ENCODE measurements around the gene RNF224.
"Not testable (repeated sequence)": the region's sequence is repeated elsewhere in the genome, so short reads cannot be mapped to it uniquely, and the experiment has no call there.

The RNF224 gene

DNA sequence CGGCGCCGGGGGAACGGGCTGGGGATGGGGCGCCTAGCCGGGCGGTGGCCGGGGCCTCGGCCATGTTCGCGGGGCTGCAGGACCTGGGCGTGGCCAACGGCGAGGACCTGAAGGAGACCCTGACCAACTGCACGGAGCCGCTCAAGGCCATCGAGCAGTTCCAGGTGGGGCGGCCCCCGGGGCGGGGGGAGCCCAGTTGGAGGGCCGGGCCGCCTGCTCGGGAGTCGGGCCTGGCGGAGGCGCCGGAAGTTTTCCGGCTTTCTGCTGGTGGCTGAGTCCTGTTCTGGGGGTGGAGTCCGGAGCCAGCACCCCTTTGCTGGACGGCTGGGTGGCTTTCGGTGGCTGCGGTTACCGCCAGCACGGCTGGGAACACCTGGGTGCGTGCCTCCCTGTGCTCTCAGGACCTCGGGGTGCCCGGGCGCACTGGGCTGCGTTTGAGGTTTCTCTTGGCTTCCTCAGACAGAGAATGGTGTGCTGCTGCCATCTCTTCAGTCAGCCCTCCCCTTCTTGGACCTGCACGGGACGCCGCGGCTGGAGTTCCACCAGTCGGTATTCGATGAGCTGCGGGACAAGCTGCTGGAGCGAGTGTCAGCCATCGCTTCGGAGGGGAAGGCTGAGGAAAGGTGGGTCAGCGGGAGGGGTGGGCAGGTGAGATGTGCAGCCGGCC is 28.3 kb downstream of the RNF224 start:
- no peak for DNase-seq

DNA sequence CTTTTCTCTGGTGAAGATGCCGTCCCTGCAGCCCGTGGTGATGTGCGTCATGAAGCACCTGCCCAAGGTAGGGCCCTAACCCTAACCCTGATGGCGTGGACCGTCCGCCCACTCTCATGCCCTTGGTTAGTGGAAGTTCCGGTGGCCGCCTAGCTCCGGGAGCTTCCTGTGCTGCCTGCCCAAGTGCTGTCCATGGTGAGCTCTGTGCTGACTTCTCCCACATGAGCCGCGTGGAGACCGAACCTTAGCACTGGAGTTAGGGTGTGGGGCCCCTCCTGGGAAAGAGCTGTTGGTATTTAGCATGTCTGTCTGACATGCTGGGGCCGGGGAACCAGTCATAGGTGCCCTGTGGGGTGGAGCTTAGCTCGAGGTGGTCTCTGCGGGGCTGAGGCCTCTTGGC is 29.1 kb downstream of the RNF224 start:
- DNase-seq: no peak

DNA sequence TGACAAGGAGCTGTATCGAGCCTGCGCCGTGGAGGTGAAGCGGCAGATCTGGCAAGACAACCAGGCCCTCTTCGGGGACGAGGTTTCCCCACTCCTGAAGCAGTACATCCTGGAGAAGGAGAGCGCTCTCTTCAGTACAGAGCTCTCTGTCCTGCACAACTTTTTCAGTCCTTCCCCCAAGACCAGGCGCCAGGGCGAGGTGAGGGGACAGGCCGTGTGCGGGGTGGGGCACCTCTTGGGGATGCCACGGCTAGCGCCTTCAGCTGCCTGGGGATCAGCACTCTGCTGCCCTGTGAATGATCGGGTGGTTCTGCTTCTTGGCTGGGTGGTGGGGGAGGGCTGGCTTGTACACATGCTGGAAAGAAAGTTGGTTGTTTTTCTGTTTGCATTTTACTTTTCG is 29.6 kb downstream of the RNF224 start:
- DNase-seq: no peak

DNA sequence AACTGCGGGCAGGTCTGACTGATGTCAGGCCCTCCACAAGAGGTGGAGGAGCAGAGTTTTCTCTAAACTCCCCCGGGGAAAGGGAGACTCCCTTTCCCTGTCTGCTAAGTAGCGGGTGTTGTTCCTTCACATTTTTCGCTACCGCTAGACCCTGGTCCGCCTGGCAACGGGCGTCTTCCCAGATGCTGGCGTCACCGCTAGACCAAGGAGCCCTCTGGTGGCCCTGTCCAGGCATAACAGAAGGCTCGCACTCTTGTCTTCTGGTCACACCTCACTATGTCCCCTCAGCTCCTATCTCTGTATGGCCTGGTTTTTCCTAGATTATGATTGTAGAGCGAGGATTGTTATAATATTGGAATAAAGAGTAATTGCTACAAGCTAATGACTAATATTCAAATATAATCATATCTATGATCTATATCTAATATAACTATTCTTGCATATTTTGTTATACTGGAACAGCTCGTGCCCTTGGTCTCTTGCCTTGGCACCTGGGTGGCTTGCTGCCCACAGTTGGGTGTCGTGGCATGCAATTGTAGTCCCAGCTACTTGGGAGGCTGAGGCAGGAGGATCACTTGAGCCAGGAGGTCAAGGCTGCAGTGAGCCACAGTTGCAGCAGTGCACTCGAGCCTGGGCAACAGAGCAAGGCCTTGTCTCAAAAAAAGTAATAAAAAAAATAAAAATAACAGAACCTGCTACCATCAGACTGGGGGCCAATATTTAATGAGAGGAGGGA is 35.0 kb downstream of the RNF224 start:
- not testable (repeated sequence) for DNase-seq

DNA sequence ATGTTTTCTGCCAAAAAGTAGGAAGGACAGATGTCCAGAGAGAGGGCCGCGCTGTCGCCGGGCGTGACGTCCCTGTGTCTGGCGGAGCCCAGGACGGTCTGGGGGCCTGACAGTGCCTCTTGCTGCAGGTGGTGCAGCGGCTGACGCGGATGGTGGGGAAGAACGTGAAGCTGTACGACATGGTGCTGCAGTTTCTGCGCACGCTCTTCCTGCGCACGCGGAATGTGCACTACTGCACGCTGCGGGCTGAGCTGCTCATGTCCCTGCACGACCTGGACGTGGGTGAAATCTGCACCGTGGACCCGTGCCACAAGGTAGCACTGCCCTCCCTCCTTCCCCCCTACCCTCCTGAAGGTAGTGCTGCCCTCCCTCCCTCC is 35.6 kb downstream of the RNF224 start:
- DNase-seq: no peak

DNA sequence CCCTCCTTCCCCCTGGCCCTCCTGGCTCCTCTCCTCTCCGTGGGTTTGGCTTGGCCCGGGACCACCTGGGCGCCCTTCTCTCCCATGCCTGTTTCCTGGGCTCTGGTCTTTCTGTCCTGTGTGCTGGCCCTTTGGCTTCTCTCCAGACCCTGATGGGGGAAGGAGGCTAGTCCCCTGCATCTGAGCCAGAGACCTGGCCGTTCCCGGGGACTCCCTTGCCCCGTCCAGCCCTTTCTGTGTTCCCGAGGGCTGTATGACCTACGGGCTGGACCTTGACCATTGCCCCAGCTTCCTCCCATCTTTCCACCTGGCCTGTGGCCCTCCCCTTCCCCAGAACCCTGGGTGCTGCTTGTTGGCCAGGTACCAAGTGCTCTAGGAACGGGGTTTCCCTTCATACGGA is 36.2 kb downstream of the RNF224 start:
- DNase-seq: no peak

DNA sequence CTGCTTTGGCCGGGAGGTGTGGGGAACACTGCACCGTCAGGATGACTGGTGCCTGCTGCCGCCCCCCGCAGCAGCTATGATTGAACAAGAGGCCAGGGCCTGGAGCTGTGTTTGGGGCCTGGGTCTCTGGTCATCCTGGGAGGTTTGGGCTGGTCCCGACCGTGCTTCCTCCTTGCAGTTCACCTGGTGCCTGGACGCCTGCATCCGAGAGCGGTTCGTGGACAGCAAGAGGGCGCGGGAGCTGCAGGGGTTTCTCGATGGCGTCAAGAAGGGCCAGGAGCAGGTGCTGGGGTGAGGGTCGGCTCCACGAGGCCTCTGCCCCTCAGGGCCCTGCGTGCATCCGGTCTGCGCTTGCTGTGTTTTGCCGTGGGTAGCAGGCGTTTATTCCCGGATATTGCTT is 36.8 kb downstream of the RNF224 start:
- DNase-seq: no peak

DNA sequence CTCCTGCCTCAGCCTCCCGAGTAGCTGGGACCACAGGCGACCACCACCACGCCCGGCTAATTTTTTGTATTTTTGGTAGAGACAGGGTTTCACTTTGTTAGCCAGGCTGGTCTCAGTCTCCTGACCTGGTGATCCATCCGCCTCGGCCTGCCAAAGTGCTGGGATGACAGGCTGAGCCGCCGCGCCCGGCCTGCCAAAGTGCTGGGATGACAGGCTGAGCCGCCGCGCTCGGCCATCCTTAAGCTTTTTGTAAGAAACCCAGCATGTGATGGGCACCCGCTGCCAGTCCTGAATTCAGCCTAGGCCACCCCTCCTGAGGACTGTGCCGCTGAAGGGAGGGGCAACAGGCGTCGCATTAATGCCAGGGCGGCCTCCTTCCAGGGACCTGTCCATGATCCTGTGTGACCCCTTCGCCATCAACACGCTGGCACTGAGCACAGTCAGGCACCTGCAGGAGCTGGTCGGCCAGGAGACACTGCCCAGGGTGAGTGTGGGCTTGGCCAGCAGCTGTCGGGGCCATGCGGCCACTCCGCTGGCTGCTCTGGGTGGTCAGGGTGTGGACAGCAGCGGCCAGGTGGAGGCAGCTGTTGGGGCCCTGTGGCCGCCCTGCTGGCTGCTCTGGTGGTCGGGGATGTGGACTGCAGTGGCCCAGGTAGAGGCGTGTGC is 38.3 kb downstream of the RNF224 start:
- no peak for DNase-seq

DNA sequence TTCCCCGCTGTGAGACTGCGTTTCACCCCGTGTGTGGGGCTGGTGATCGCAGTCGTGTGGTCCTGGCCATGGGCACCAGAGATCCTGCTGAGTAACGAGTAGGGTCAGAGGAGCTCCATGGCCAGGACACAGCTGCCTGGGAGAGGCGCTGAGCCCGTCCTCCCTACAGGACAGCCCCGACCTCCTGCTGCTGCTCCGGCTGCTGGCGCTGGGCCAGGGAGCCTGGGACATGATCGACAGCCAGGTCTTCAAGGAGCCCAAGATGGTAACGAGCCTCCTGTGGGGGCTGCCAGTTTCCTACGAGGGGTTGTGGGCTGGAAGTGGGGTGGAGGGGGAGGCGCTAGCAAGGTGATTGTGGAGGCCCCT is 38.8 kb downstream of the RNF224 start:
- no peak for DNase-seq

DNA sequence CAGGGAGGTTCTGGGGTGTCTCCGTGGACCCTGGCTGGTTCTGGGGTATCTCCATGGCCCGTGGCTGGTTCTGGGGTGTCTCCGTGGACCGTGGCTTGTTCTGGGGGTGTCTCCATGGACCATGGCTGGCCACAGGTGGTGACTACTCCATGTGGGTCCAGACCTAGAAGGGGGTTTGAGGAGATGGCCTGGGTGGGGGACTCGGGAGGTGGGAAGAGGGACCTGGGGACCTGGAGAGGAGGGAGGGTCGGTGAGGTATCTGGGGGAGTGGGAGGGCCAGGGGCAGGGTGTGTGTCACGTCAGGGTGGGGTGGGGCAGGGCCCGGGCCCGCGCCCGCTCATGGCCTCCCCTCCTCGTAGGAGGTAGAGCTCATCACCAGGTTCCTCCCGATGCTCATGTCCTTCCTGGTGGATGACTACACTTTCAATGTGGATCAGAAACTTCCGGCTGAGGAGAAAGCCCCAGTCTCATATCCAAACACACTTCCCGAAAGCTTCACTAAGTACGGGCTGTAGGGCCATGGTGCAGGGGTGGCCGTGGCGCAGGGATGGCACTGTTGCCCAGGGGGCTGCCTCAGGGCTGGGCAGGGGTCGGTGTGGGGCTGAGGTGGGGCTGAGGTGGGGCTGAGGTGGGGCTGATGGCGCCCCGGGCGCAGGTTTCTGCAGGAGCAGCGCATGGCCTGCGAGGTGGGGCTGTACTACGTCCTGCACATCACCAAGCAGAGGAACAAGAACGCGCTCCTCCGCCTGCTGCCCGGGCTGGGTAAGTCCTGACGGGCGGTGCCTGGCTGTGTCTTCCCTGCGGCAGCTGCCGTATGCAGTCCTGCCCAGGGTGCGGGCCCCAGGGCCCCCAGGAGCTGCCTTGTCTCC is 39.5 kb downstream of the RNF224 start:
- no peak for DNase-seq

DNA sequence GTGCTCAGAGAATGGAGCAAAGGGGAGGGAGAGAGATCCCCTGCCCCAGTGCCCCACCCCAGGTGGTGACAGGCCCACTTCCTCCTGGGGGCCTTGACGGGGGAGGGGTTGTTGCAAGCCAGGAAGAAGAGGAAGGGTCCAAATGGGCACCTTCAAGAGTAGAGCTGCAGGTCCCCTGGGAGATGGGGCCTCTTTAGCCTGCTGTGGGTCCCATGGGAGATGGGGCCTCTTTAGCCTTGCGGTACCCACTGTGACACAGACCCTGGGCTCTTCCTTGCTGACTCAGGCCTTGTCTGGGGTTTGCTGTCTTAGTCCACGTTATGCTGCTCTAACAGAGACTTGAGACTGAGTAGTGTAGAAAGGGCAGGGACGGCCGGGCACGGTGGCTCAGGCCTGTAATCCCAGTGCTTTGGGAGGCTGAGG is 40.6 kb downstream of the RNF224 start:
- no peak for DNase-seq

DNA sequence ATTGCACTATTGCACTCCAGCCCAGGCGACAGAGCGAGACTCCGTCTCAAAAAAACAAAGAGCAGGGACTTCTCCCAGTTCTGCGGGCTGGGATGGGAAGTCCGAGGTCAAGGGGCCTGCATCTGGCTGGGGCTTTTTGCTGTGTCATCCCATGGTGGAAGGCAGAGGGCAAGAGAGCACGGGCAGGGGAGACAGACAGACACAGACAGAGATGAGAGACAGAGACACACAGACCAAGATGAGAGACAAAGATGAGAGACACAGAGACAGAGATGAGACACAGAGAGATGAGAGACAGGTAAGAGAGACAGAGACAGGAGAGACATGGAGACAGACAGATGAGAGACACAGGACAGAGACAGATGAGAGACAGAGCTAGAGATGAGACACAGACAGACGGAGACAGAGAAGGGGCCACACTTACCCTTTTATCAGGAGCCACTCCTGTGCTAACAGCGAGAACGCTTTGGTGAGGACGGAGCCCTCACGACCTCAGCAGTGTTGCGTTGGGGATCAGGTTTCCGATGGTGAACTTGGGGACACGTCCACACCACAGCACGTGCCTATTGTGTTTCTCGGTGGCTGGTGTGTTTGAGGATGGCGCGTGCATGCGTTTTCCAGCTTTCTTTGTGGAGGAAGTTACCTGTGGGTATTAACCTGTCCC is 41.4 kb downstream of the RNF224 start:
- no peak for DNase-seq

DNA sequence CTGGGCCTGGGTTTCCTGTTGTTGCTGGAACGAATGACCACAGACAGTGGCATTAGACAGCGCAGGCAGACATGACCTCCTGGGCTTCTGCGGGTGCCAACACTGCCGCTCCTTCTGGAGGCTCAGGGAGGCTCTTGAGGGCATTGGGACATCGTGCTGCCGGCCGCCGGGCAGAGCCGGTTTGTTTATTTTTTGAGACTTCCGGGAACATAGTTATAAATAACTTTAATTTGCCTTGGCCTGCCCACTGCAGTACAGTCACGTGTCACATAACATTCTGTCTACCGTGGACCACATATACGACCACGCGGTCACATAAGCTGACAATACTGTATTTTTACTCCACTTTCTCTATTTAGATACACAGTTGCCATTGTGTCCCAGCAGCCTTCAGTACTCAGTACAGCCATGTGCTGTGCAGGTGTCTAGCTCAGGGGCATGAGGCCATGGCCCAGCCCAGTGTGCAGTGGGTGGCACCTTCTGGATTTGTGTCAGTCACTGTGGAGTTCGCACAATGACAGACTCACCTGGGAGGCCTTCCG is 42.0 kb downstream of the RNF224 start:
- DNase-seq: no peak

DNA sequence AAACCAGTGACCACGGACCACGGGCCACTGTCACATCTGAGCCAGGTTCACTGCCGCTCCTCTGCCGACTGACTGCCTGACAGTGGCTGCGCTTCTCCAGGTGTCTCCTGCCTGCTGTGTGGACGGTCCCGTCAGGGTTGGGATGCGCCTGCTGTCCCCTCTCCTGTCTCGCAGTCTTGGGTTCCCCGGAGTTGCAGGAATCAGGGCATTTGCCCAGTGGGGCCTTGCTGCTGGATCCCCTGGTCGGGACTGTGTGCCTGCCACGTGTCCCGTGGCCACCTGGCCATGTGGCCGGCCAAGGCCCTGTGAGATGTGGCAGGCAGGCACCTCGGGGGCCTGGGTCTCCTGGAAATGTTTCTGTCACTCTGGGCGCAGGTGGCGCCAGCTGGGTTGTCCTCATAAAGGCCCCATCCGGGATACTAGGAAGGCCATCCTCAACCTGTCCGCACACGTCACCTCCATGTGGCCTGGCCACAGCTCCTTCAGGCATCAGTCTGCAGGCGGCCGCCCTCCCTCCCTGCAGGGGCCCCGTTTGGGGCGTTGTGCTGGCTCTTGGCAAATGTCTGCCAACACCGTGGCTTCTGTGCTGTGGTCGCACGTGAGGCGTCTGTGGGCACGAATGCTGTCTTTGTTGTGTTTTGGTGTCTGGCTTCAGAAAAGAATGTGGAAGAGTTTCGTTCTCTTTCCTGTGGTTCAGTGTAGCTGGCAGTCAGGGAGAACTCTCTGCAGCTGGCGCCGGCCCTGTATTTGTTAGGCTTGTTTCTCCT is 43.8 kb downstream of the RNF224 start:
- no peak for DNase-seq

DNA sequence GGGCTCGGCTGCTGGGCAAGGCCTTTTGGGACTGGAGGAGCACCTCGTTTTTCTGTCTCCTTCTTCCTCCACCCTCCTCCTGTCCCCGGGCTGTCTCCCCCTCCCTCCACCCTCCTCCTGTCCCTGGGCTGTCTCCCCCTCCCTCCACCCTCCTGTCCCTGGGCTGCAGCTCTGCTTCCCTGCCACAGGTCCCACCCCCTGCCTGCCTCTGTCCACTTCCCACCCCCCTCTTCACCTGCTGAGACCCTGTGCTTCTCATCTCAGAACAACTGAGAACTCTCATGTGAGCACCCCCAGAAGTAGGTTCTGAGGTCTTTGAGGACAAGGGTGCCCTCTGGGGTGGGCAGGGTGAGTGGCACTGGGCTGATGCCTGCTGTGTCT is 44.4 kb downstream of the RNF224 start:
- DNase-seq: no peak

DNA sequence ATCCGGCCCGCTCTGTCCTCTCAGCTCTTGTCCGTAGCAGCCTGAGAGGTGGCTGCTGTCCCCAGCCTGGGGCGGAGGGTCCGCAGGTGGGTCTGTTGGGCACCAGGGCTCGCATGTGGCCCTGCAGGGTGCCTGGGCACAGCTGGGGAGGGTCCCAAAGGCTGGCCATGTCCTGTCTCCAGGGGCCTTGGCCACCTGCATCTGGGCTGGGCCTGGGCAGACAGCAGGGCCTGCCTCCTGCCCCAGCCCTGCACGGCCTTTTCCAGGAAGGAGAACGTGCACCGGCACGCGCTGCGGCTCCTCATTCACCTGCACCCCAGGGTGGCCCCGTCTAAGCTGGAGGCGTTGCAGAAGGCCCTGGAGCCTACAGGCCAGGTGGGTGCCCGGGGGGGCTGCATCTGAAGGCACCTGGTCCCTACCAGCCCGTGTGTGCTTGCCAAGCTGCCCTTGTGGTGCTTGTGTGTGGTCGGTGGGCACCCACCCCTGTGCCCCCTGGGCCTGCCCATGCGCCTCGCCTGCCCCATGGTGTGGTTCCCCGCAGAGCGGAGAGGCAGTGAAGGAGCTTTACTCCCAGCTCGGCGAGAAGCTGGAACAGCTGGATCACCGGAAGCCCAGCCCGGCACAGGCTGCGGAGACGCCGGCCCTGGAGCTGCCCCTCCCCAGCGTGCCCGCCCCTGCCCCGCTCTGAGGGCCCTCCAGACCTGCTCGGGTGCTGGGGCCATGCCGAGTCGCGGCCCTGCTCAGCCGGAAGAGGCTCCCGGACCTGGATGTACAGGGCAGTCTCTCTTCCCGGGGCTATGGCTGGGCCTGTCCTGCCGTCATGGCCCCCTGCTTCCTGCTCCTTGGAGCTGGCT is 45.2 kb downstream of the RNF224 start:
- no peak for DNase-seq

DNA sequence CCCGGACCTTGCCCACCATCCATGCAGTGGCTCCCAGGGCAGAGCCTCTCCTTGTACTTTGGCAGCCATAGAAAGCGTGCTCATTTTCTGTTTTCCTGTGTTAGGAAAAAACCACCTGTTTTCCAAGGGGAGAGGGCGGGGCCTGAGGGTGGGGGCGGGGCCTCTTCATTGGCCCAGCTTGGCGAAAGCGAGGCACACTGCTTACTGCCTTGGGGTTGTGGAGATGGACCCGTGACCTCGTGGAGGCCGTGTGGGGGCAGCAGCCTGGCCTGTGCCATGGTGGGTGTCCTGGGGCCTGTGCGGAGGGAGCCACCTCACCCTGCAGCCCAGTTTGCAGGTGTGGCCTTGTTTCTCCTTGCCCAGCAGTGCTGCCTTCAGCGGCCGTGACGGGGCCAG is 45.8 kb downstream of the RNF224 start:
- DNase-seq: no peak

DNA sequence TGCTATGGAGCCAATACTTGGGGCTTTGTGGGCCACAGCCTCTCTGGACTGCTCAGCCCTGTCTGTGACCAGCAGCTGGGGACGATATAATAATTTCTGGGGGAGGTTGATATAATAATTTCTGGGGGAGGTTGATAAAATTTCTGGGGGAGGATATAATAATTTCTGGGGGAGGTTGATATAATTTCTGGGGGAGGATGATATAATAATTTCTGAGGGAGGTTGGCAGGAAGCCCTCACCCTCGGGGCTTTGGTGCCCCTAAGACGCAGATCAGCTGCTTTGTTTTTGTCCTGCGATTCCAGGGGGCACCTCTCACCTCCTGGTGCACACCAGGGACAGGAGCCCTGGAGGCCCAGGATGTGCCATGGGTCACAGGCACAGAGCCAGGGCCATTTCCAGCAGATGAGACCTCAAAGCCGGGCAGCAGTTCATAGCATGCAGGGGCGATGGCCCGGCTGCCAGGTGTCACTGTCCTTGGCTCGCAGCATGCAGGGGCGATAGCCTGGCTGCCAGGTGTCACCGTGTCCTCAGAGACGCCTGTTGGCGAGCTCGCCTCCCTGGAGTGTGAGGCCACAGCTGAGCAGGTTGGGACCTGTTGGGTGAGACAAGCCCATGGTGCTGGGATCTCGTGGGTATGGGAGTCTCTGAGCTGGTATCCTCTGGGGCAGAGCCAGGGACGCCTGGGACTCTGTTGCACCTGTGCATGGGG is 46.5 kb downstream of the RNF224 start:
- no peak for DNase-seq

DNA sequence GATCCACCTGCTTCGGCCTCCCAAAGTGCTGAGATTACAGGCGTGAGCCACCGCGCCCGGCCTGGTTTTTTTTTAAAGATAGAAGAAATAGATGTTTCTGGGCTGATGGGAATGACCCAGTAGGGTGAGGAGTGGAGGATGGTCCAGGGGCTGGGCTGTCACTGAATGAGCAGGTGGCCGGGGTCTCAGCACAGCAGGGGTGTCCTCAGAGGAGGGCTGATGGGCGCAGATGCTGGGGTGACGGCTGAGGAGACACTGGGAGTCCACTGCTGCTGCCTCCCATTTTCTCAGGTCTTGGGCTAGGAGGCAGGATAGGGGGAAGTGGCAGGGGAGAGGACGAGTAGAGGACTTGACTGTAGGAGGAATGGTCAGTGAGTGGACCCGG is 47.9 kb downstream of the RNF224 start:
- DNase-seq: no peak
